IPS-18a (cell line): ENCODE data around the gene ALDOC.
A peak's percentile ranks its signal among the peaks of the same experiment; 100 is the strongest.

Source experiments
- H3K27ac ChIP-seq: one replicate; pipeline ENCODE4 v1.5.1; 2013; ENCODE audit warnings: low read length
- H3K27me3 ChIP-seq: one replicate; pipeline ENCODE4 v1.6.1; 2013; ENCODE audit warnings: mild to moderate bottlenecking, low read length; ENCODE audit not compliant: control insufficient read depth, insufficient read depth
- H3K36me3 ChIP-seq: one replicate; pipeline ENCODE4 v1.6.1; 2013; ENCODE audit warnings: low read depth, low read length; ENCODE audit not compliant: control insufficient read depth
- H3K4me1 ChIP-seq: one replicate; pipeline ENCODE4 v1.6.1; 2013; ENCODE audit warnings: low read depth, low read length; ENCODE audit not compliant: control insufficient read depth
- H3K4me3 ChIP-seq: one replicate; pipeline ENCODE4 v1.5.1; 2013; ENCODE audit warnings: low read length
- H3K9ac ChIP-seq: one replicate; pipeline ENCODE4 v1.6.1; 2013; ENCODE audit warnings: mild to moderate bottlenecking, low read length, moderate library complexity
- H3K9me3 ChIP-seq: one replicate; pipeline ENCODE4 v1.6.1; 2013; ENCODE audit warnings: low read depth, low read length; ENCODE audit not compliant: control insufficient read depth

ALDOC gene

DNA sequence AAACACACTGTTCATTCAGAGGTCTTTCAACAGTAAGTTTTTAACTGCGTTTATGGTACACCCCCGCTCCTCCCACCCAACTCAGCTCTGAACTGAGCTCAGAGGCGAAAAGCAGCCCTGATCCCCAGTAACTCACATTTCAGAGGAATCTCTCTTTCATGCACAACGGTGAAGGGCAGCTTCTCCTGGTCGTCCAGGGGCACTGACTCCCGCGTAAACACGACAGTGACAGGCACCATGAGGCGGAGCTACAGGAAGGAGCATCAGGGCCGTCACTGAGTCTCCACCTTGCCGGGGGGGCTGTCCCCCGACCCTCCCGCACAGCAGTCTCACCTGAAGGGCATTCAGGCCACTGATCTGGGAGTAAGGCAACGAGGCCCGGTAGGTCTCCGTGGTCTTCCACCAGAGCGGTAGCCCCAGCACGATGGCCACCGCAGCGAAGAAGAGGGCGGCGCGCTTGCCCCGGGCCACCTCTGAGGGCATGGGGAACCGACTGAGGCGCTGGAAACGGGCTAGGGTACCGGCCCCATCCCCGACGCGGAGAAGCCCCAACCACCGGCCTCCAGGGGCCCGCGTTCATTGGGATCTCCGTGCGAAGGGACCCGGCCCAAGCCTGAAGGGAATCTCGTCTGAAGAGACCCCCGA, 5.9 kb downstream of the ALDOC start:
- H3K9me3 ChIP-seq = no peaks in the 10 kb centered on the region
- peak overlapping the region; percentile 68 for H3K9ac ChIP-seq
- no peak overlapping the region for H3K27ac ChIP-seq
- H3K4me1 ChIP-seq = no peaks in the 10 kb centered on the region
- no peaks in the 10 kb centered on the region for H3K36me3 ChIP-seq
- H3K4me3 ChIP-seq = peak overlapping the region; percentile 94
- H3K27me3 ChIP-seq = peaks cover 13% of the 10 kb centered on the region

DNA sequence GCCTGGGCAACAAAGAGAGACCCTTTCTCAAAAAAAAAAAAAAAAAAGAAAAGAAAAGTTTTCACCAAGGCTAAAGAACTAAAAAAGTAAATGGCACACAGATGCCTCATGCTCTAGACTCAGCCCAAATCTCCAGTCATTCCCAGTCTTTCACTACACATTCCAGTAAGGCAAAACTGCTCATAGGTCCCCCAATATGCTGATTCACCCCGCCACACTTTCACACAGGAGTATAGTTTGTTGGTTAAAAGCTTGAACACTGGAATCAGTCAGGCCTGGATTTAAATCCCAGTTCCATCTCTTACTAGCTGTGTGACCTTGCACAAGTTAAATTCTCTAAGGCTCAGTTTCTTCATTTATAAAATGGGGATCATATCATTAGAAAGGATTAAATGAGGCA, 7.2 kb downstream of the ALDOC start:
- Histone ChIP-seq H3K4me1 (no peaks in the 10 kb centered on the region), H3K36me3 (no peaks in the 10 kb centered on the region), H3K27me3 (peaks cover 9% of the 10 kb centered on the region), H3K9ac (no peak overlapping the region), H3K9me3 (no peaks in the 10 kb centered on the region), H3K27ac (no peak overlapping the region), H3K4me3 (no peak overlapping the region)

DNA sequence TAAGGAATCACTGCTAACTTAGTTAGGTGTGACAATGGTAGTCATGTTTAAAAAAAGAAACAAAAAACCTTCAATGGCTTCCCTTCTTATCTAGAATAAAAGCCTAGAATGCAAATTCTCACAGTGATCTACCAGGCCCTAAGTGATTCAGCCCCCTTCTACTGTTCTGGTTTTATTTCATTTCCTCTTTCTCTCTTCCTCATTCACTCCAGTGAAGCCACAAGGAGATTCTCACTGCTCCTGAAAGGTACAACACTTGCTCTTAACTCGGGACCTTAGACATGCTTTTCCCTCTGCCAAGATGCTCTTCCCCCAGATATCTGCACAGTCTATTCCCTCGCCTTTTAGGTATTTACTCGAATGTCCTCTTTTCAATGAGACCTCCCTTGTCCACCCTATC, 9.1 kb downstream of the ALDOC start:
- H3K9me3 ChIP-seq = no peaks in the 10 kb centered on the region
- H3K36me3 ChIP-seq = peaks cover 4% of the 10 kb centered on the region
- no peak overlapping the region for H3K9ac ChIP-seq
- peaks cover 7% of the 10 kb centered on the region for H3K27me3 ChIP-seq
- H3K4me3 ChIP-seq = no peak overlapping the region
- H3K4me1 ChIP-seq = no peaks in the 10 kb centered on the region
- no peak overlapping the region for H3K27ac ChIP-seq

DNA sequence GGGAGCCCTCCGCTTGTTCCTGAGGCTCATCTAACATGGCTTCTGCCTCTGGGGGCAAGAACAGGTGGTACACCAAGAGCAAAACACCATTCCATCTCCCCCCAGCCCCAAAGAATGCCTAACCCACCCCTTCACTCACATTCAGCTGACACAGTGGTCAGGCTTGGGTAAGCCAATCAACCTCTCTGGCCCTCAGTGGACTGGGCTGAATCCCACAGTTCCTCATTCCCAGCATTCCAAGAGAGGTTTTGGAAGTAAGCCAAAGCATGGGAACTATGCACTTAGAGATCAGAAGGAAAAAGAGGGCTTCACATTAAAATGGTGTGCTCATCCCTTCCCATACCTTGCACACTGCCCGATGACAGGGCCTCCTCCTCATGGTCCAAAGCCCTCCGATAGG, 13.2 kb downstream of the ALDOC start:
- Histone ChIP-seq H3K27ac (no peak overlapping the region), H3K9me3 (no peaks in the 10 kb centered on the region), H3K27me3 (no peaks in the 10 kb centered on the region), H3K4me3 (no peak overlapping the region), H3K9ac (no peak overlapping the region), H3K36me3 (peaks cover 15% of the 10 kb centered on the region), H3K4me1 (no peaks in the 10 kb centered on the region)

DNA sequence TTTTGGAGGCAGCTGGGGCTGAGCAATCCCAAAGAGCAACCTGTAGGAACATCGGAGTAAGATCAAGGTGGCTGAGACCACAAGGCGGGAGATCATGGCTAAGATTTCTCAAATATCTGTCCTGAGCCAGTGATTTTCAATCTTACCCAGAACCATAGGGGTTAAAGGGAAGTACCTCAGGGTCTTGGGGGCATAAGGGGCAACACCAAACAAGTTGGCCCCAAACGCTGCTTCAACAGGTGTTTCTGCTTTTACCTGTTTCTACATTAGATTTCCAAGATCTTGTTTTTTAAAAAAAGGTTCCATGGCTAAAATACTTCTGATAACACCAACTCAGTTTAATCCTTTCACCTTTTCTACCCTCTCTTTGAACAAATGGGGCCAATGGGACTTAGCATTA, 21.7 kb downstream of the ALDOC start:
- no peak overlapping the region for H3K4me3 ChIP-seq
- H3K27me3 ChIP-seq = no peaks in the 10 kb centered on the region
- no peak overlapping the region for H3K9ac ChIP-seq
- H3K27ac ChIP-seq = no peak overlapping the region
- H3K4me1 ChIP-seq = peaks cover 11% of the 10 kb centered on the region
- no peaks in the 10 kb centered on the region for H3K9me3 ChIP-seq
- peaks cover 52% of the 10 kb centered on the region for H3K36me3 ChIP-seq

DNA sequence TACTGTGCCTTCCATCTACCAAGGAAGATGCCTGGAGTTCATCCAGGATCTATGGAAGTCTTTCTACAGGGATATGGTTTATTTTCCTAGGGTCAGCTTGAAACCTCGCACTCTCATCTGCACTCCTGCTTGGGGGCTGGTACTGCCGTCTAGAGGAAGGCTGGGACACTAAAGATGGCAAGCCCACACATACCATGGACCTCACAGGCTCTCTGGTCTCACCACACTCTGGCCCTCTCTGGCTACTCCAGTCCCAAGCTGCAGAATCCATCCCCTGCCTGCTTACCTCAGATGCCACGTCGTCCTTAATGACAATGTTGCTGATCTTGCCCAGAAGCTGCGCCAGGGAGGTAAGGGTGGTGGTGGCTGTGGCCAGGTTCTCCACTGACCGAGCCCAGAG, 22.1 kb downstream of the ALDOC start:
- Histone ChIP-seq H3K27me3 (no peaks in the 10 kb centered on the region), H3K4me3 (no peak overlapping the region), H3K9me3 (no peaks in the 10 kb centered on the region), H3K36me3 (peaks cover 47% of the 10 kb centered on the region), H3K27ac (no peak overlapping the region), H3K4me1 (peaks cover 11% of the 10 kb centered on the region), H3K9ac (no peak overlapping the region)

DNA sequence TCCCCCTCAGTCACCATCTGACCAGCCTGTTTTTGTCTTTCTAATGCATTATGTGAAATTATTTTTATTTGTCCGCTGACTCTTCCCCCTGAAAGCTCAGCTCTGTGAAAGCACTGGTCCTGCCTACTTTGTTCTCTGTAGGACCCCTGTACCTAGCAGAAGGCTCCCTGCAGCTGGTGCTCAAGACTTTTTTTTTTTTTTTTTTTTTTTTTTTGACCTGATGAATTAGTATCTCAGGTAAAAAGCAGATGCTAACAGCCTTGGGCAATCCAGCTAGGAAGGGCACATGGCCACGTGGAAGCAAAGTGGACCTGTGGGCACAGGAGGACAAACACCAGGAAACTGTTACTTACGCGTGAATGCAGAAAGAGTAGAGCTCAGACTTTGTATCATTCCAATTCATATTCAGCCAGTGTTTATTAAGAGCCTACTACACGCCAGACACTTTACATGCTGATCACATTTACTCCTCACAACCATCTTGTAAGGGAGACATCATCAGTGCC, 23.6 kb downstream of the ALDOC start:
- Histone ChIP-seq H3K36me3 (peaks cover 41% of the 10 kb centered on the region), H3K4me3 (peak overlapping the region; percentile 75), H3K27ac (no peak overlapping the region), H3K27me3 (no peaks in the 10 kb centered on the region), H3K9me3 (no peaks in the 10 kb centered on the region), H3K4me1 (peaks cover 11% of the 10 kb centered on the region), H3K9ac (no peak overlapping the region)

DNA sequence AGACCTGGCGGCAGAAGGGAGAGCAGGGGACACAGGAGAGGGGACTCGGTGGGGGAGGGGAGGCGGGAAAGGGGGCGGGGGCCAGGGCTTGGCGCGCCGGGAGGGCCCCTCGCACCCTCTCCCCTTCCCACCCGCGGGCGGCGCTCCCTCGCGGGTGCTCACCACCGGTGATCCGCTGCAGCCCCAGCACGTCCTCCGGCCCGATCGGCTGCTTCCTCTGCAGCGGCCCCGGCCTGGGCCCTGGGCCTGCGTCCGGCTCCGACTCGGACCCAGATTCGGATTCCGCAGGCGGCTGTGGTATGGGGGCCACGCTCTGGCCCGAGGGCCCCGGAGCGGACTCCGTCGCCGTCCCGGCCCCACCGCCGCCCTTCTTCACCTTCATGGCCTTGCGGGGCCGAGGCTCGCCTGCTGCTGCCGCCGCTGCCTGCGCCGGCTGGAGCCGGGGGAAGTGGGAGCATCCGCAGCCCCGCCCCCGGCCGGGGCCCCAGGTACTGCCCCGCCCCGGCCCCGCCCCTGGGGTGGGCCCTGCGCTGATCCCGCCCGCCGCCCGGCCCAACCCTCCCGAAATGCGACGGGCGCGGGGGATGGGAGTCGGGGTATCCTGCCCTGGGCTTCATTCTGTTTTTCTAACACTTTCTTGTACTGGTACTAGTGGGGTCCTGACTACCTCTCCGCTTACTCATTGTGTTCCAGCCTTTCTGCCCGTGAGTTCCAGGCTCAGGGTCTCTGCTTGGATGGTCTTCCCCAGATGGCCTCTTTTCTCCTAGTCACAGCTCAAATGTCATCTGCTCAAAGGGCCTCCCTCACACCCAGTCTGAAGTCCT, 24.3 kb downstream of the ALDOC start, which contains the start of gene UNC119:
Gene UNC119, minus strand, starts transcription at position 449 of the 824 bp plus-strand sequence. Its CDS starts 67 bp downstream, at position 382.
- Histone ChIP-seq H3K27ac (no peak within 1 kb of the TSS), H3K27me3 (no peaks in the 10 kb centered on the region), H3K36me3 (peaks cover 34% of the 10 kb centered on the region), H3K9me3 (no peaks in the 10 kb centered on the region), H3K4me3 (peak within 1 kb of the TSS; percentile 75), H3K4me1 (peaks cover 11% of the 10 kb centered on the region), H3K9ac (peak within 1 kb of the TSS; percentile 45)

DNA sequence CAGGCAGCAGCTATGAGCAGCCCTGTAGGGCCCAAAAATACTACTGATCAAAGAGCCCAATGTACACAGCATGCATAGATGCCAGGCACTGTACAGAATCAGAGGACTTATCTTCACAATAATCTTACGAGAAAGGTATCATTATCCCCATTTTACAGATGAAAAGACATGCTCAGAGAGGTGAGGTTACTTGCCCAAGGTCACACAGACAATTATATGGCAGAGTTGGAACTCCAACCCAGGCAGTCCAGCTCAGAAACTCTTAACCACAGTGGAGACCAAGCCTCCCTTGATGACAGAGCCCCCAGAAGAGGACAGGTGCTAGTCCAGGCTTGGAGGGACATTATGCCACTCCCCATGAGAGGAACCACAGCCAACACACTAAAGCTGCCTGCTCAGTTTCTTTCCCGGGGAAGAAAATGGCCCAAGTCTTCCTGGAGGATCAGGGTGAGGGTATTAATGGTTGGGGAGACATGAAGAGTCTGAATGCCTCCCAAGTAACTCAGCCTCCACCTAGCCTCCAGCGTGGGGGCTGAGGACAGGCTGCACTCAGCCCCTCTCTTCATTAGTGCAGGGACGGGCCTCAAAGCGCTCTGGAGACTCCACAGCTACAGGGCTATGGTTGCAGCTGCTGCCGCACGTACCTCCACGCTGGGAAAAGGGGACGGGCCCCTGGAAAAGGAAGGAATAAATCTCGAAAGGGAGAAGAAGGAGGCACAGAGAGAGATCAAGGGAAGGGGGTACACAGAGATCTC, 25.1 kb downstream of the ALDOC start:
- Histone ChIP-seq H3K27ac (no peak overlapping the region), H3K4me1 (peaks cover 11% of the 10 kb centered on the region), H3K9ac (peak overlapping the region; percentile 45)

DNA sequence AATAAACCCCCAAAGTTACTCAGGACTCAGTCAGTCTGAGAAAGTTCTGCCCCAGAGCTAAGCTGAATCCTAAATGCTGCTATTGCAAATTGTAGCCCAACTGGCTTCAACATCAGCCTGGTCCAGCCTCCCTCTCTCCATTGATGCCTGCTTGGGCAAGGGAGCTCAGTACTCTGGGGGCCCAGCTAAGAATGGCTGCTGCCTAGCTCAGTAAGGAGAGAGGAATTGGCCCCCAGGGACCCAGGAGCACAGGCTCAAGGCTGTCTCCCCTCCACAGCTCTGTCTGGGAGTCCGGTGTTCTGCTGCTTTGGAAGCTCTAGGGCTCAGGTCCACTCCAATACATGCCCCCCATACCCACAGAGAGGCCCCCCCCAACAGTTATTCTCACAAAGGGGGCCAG, 25.8 kb downstream of the ALDOC start:
- peaks cover 27% of the 10 kb centered on the region for H3K36me3 ChIP-seq
- H3K27ac ChIP-seq = no peak overlapping the region
- H3K9ac ChIP-seq = no peak overlapping the region
- no peaks in the 10 kb centered on the region for H3K27me3 ChIP-seq
- peaks cover 11% of the 10 kb centered on the region for H3K4me1 ChIP-seq
- no peak overlapping the region for H3K4me3 ChIP-seq
- no peaks in the 10 kb centered on the region for H3K9me3 ChIP-seq

More for the DNA sequence above, 25.1 kb downstream of the ALDOC start:
- Histone ChIP-seq H3K27me3 (no peaks in the 10 kb centered on the region), H3K4me3 (peak overlapping the region; percentile 75), H3K36me3 (peaks cover 32% of the 10 kb centered on the region), H3K9me3 (no peaks in the 10 kb centered on the region)
